Spinal cord (tissue), 10 donors: ENCODE results near the gene CAB39. TPM values are rescaled to one million over a fixed set of nuclear protein-coding genes. Genes with fewer than 3 reads are reported as not detected.

ENCODE experiments used
- DNase-seq, 6 donors: peaks; one replicate each; pipeline versions ENCODE4 v3.0.0 to v3.0.0-alpha.2; 2013 to 2015; ENCODE audit warnings: low spot score in 6 of 6, low read depth in 4 of 6
- H3K27ac ChIP-seq: one replicate; pipeline ENCODE4 v1.5.1; 2013; ENCODE audit warnings: low read depth, low read length, control low read depth
- H3K27me3 ChIP-seq: one replicate; pipeline ENCODE4 v1.6.1; 2013; ENCODE audit warnings: low read length; ENCODE audit not compliant: control insufficient read depth, insufficient read depth
- H3K36me3 ChIP-seq: one replicate; pipeline ENCODE4 v1.6.1; 2013; ENCODE audit warnings: low read length; ENCODE audit not compliant: control insufficient read depth, insufficient read depth
- H3K4me1 ChIP-seq: one replicate; pipeline ENCODE4 v1.6.1; 2013; ENCODE audit warnings: low read length; ENCODE audit not compliant: control insufficient read depth, insufficient read depth
- H3K4me3 ChIP-seq: one replicate; pipeline ENCODE4 v1.5.1; 2013; ENCODE audit warnings: low read depth, low read length, control low read depth
- H3K9me3 ChIP-seq: one replicate; pipeline ENCODE4 v1.6.1; 2013; ENCODE audit warnings: low read length; ENCODE audit not compliant: control insufficient read depth, insufficient read depth
- WGBS: methylation state at CpG from one replicate; pipeline ENCODE4 v1.1.5; 2013; ENCODE audit warnings: missing lambda C conversion rate; ENCODE audit not compliant: insufficient coverage; 5-methylcytosine and 5-hydroxymethylcytosine counted together
- polyA plus RNA-seq, 2 donors: library from polyadenylated mRNA; unstranded; fragments of 120-200 nt; gene quantifications; one replicate each; pipeline ENCODE4 v1.2.1, GENCODE V29; 2013; ENCODE audit not compliant: insufficient read length in 2 of 2
- total RNA-seq, 2 donors: library from RNA; depleted of rRNA in 1 of 2; stranded (reverse); fragments of 120-200 nt in 1 of 2; fragments of >200 nt in 1 of 2; gene quantifications; one replicate each; pipeline versions ENCODE4 v1.2.3 to v1.2.4, GENCODE V29; 2013 to 2014
- donor health status: healthy.

The CAB39 gene
- total and polyA plus RNA-seq, 4 donors: 65.4 to 119 (median 86.1) TPM

DNA sequence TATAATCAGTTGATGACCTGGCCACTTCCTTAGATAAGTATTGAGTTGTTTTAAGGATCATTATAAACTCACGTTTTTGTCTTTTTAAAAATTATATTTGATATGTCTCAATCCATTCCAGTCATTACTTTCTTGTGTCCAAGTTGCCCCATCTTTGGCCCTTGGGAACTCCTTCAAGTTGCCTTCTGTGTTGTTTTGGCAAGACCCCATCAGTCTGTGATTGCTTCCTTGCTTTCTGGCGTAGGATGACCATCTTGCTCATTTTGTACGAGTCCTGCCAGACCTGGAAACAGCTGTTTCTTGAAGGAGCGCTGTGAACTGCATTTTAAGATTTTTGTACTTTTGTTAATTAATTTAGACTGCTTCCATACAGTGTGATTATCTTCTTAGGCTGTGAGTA lies 83.2 kb downstream of the CAB39 start:
- 60% methylated on average over 1 of the region's 4 CpGs for WGBS
- H3K27me3 ChIP-seq: no peaks in the 10 kb centered on the region
- peaks cover 11% of the 10 kb centered on the region for H3K36me3 ChIP-seq
- H3K27ac ChIP-seq: no peak overlapping the region
- H3K4me1 ChIP-seq: no peaks in the 10 kb centered on the region
- no peak for DNase-seq
- no peak overlapping the region for H3K4me3 ChIP-seq
- H3K9me3 ChIP-seq: no peaks in the 10 kb centered on the region

DNA sequence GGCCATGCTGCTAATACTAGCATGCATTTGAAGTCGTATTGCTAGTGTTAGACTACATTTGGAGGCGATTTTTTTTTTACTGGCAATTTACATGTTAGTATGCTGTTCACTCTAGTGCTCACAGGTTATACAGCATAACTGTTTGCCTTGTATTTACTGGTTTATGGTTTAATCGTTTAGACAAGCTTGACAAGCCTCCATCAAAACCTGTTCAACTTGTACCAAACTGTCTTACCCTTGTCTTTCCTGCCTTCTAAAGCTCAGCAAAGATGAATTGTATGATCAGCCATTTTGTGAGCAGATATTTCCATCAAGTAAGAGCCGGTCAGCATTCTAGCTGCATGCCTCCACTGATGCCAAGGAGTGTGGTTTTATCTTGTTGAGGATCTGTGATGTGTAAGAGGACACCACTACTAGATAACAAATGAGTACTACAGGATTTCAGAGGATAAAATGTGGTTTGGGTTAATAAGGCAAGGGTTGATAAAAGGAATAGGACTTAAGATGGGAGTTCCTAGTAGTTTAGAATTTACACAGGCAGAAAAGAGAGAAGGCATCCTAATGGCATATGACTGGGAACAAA lies 83.7 kb downstream of the CAB39 start:
- no CpG with 5 or more reads among the region's 4 CpGs for WGBS
- H3K36me3 ChIP-seq: peaks cover 12% of the 10 kb centered on the region
- H3K9me3 ChIP-seq: no peaks in the 10 kb centered on the region
- H3K27me3 ChIP-seq: no peaks in the 10 kb centered on the region
- H3K4me3 ChIP-seq: no peak overlapping the region
- no peak for DNase-seq
- no peak overlapping the region for H3K27ac ChIP-seq
- no peaks in the 10 kb centered on the region for H3K4me1 ChIP-seq

DNA sequence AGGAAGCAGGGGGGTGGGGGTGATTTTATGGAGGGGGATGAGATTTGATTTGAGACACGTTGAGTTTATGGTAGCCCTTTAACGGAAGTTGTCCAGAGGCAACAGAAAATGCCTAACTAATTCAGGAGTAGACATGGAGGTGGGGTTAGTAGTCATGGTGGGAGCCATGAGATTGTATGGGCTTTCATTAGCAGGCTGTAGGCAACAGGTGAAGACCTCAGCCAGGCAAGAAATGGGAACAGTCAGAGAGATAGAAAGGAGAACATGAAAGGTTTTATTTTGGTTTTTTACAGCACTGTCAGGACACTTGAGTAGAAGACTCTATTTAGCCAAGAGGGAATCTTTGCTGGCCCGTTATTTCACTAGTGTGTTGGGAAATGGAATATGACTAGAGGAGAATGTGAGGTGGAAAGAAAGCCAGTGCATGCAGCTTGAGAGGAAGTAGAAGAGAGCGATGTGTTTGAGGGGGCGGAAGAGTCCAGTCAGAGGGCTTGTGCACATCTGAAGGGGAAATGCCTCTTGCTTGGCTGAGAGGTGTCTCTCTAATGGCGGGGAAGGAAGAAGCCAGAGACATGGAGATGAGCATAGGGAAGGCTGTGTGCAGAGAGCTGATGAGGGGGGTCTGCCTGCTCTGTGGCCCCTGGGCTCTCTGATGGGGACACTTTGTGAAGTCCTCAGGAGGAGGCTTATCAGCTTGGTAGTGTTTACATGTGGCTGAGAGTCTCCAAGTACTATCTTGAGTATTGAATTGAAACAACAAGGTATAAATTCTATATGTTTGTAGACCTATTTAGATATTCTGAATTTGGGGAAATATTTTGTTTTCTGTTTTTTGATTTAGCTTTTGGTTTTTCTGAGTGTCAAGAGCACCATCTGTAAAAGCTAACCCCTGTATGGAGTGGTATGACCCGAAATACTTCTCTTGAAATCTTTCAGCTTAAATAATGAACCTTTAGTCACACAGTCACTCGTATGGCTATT lies 85.2 kb downstream of the CAB39 start:
- Histone ChIP-seq H3K9me3 (no peaks in the 10 kb centered on the region), H3K36me3 (peaks cover 12% of the 10 kb centered on the region), H3K4me1 (no peaks in the 10 kb centered on the region), H3K27ac (no peak overlapping the region), H3K4me3 (no peak overlapping the region), H3K27me3 (no peaks in the 10 kb centered on the region)
- DNase-seq: no peak
- 92% methylated on average over 7 of the region's 8 CpGs for WGBS

DNA sequence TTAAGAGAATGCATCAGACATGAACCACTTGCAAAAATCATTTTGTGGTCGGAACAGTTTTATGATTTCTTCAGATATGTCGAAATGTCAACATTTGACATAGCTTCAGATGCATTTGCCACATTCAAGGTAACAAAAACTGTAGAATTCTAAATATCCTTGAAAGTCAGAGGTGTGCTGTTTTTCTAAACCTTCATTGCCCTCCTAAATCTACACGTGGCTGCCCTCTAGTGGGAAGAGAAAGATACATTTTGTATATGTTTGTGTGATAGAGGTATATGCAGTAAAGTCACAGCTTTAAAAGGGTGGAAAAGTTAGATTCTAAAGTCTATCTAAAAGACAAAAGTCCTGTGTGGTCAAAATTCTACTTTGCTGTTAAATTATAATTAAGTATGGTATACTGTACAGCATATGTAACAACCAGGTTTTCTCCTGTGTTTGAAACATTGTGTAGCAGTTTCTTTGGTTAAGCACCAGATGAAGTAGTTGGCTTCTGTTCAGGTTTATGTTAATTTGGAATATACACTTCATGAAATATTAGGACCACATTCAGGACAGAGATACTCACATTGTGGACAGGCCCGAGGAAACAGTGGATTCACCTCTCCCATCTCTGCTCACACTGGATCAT lies 86.2 kb downstream of the CAB39 start:
- DNase-seq: peak in 5 of 6 donors; percentile 30 to 84 (median 39)
- Histone ChIP-seq H3K27ac (no peak overlapping the region), H3K36me3 (peaks cover 12% of the 10 kb centered on the region), H3K4me1 (no peaks in the 10 kb centered on the region), H3K9me3 (no peaks in the 10 kb centered on the region), H3K27me3 (no peaks in the 10 kb centered on the region), H3K4me3 (no peak overlapping the region)
- WGBS: no CpG with 5 or more reads among the region's 4 CpGs

DNA sequence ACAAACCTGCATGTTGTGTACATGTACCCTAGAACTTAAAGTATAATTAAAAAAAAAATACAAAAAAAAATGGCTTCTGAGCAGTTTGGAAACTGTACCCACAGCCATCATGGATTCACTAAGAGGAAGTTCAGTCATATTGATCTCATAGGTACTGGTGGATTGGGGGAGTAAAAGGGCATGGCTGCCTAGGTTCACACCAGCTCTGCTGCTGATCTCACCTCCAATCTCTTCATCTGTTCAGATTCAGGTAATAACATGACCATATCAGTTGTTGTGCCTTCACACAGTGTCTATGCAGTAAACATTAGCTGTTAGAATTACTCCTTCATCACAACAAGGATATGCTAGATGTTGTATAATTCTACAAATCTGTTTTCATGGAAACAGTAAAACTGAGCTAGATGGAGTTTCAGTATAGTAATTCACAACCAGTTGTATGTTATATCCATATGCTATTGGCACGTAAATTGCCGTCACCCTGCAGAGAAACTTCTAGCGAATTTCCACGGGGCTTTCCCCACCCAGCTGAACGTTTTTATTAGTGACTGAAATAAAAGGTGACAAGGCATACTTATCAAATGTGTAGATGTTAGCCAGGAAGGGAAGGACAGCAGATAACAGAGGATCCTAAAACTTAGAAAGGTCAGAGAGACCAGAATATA lies 92.8 kb downstream of the CAB39 start:
- WGBS: 72% methylated on average over 3 of the region's 5 CpGs
- peaks cover 2% of the 10 kb centered on the region for H3K9me3 ChIP-seq

DNA sequence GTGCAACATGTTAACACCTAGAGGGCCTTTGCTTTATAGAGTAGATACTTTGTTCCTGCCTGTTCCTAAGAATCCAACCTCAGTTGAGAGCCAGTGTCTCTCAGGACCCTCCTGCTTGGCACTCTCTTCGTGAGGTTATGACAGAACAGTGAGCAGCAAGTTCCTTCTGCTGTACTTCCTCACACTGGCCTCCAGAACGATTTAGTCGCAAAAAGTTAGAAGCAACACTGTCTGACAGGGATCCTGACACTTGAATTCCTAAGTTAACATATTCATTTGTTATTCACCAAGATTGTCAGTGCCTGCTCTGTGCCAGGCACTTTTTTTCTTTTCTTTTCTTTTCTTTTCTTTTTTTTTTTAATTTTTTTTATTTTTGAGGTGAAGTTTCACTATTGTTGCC lies 95.1 kb downstream of the CAB39 start:
- peaks cover 3% of the 10 kb centered on the region for H3K36me3 ChIP-seq
- H3K4me3 ChIP-seq: no peak overlapping the region
- WGBS: 46% methylated on average over 3 of the region's 3 CpGs
- H3K27ac ChIP-seq: no peak overlapping the region
- H3K9me3 ChIP-seq: peaks cover 2% of the 10 kb centered on the region
- H3K4me1 ChIP-seq: no peaks in the 10 kb centered on the region
- no peaks in the 10 kb centered on the region for H3K27me3 ChIP-seq
- DNase-seq: no peak

More for the DNA sequence above, 92.8 kb downstream of the CAB39 start:
- Histone ChIP-seq H3K36me3 (peaks cover 5% of the 10 kb centered on the region), H3K27me3 (no peaks in the 10 kb centered on the region), H3K4me1 (no peaks in the 10 kb centered on the region), H3K4me3 (no peak overlapping the region), H3K27ac (no peak overlapping the region)
- no peak for DNase-seq

DNA sequence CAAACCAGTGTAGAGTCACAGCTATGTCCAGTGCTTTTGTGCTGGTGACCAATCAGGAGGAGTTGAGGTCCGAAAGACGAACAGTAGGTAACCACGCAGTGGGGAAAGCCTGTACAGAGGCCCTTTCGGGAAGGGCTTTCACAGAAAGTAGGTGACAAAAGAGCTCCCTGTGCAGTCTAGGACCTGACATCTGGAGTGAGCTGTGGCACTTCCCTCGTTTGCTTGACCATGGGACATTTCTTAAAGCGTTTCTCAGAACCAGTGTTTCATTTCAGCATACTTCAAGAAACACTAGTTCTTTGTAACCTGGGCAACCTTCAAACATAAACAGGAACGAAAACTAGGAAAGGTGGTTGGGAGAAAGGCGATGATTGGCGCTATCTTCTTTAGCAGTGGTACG lies 96.4 kb downstream of the CAB39 start:
- 90% methylated on average over 5 of the region's 10 CpGs for WGBS

DNA sequence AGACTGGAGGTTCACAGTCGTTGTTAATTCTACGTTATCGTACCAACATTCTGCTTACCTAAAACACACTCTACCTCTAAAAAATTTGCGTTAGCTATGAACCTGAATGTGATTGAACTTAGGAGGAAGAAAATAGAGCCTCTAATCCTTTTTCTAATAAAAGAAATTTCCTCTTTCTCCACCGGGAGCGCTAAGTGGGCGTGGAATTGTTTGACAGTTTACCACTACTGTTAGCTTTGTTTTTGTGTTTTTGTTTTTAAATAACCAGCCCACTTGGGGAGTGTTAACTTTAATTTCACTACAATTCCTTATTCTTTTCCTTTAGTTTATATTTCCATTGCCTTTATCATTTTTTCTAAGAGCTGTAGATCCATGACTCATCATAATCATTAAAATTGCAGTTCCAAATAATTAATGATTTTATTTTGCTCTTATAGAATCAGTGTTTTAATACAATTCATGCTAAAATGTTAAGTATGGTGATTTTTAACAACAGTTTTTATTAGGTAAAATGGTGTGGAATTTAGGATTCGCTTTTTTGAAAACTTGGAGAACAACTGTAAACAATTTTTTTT lies 97.1 kb downstream of the CAB39 start:
- no peaks in the 10 kb centered on the region for H3K9me3 ChIP-seq
- H3K27me3 ChIP-seq: no peaks in the 10 kb centered on the region
- no peaks in the 10 kb centered on the region for H3K4me1 ChIP-seq
- no peak overlapping the region for H3K27ac ChIP-seq
- no peak overlapping the region for H3K4me3 ChIP-seq
- no CpG with 5 or more reads among the region's 8 CpGs for WGBS
- DNase-seq: no peak
- H3K36me3 ChIP-seq: peaks cover 9% of the 10 kb centered on the region

More for the DNA sequence above, 96.4 kb downstream of the CAB39 start:
- Histone ChIP-seq H3K9me3 (peaks cover 2% of the 10 kb centered on the region), H3K27me3 (no peaks in the 10 kb centered on the region), H3K27ac (no peak overlapping the region), H3K36me3 (peaks cover 5% of the 10 kb centered on the region), H3K4me1 (no peaks in the 10 kb centered on the region), H3K4me3 (no peak overlapping the region)
- no peak for DNase-seq

DNA sequence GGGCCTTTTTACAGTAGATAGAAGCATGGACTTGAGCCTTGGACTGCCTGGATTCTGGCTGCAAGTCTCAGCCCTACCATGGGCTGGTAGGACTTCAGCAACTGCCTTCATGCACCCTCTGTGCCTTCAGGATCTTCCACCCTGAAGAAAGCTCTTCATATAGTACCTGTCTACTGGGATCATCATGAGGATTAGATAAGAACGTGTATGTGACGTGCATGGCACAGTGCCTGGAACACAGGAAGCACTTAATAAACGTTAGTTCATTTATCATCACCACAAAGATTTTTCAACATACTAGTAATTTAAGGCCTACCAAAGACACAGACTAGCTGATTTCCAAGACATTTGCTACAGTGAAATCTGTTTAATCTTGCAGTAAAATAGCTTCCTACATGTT lies 98.9 kb downstream of the CAB39 start:
- H3K4me3 ChIP-seq: no peak overlapping the region
- no peak for DNase-seq
- peaks cover 12% of the 10 kb centered on the region for H3K36me3 ChIP-seq
- H3K27ac ChIP-seq: no peak overlapping the region
- H3K9me3 ChIP-seq: no peaks in the 10 kb centered on the region
- no peaks in the 10 kb centered on the region for H3K27me3 ChIP-seq
- 100% methylated on average over 1 of the region's 3 CpGs for WGBS
- H3K4me1 ChIP-seq: no peaks in the 10 kb centered on the region
